Panc1 (cell line): ENCODE measurements around the gene DHRS12. TPM values are rescaled to one million over a fixed set of nuclear protein-coding genes. Genes with fewer than 3 reads are reported as not detected.

Source experiments
- ATAC-seq: fragments of 200-7000 bp; cut with Tn5 transposase; 2 replicates; pipeline ENCODE4 v1.9.1; 2020; ENCODE audit warnings: mild to moderate bottlenecking, moderate library complexity
- BruUV-seq: library from RNA; stranded (reverse); fragments of 400-500 nt; replicated peaks from 2 replicates; lab custom pipeline; 2021; lab: Mats Ljungman, UMichigan
- CTCF ChIA-PET: fragments of 300-600 bp; sonication (Branson Sonifier 250); formaldehyde crosslinking; loops from one replicate; lab custom pipeline; 2022; ENCODE audit warnings: antibody characterized with exemption; lab: Charles Lee
- POLR2A ChIA-PET: fragments of 300-600 bp; sonication (Branson Sonifier 250); formaldehyde crosslinking; loops from one replicate; lab custom pipeline; 2022; ENCODE audit warnings: antibody characterized with exemption; lab: Charles Lee
- DNase-seq: peaks from one replicate; pipeline ENCODE4 v3.0.0-alpha.2; 2010; ENCODE audit warnings: low read depth, low spot score
- H3K27ac ChIP-seq: 2 replicates; pipeline ENCODE4 v1.5.1; 2011; ENCODE audit warnings: mild to moderate bottlenecking, low read length, inconsistent platforms
- H3K27me3 ChIP-seq: fragments of 200-500 bp; sonication (Bioruptor generic); 2 replicates; pipeline ENCODE4 v1.6.0; 2014; ENCODE audit warnings: low read length, inconsistent platforms; ENCODE audit not compliant: control insufficient read depth, insufficient read depth
- H3K36me3 ChIP-seq: fragments of 200-500 bp; sonication (Bioruptor generic); 2 replicates; pipeline ENCODE4 v1.5.1; 2014; ENCODE audit warnings: inconsistent platforms, mild to moderate bottlenecking, low read length, moderate library complexity; ENCODE audit not compliant: control insufficient read depth, insufficient read depth
- H3K4me1 ChIP-seq: 2 replicates; pipeline ENCODE4 v1.5.1; 2011; ENCODE audit warnings: inconsistent platforms, mild to moderate bottlenecking, low read length, moderate library complexity; ENCODE audit not compliant: control insufficient read depth, insufficient read depth
- H3K4me3 ChIP-seq, 2 experiments: 2 replicates each; pipeline ENCODE4 v1.5.1; 2011 to 2012; ENCODE audit warnings: low read depth in 2 of 2, low read length in 2 of 2, mild to moderate bottlenecking in 2 of 2, inconsistent platforms in 1 of 2, moderate library complexity in 1 of 2
- H3K9me3 ChIP-seq: fragments of 200-500 bp; sonication (Bioruptor generic); 2 replicates; pipeline ENCODE4 v1.5.1; 2014; ENCODE audit warnings: low read depth, mild to moderate bottlenecking, inconsistent platforms, low read length, moderate library complexity; ENCODE audit not compliant: control insufficient read depth, insufficient read depth
- CTCF ChIP-seq: fragments of 450-650 bp; IDR thresholded peaks from 2 replicates; pipeline ENCODE4 v1.5.1; 2017; ENCODE audit warnings: mild to moderate bottlenecking
- POLR2AphosphoS5 ChIP-seq: IDR thresholded peaks from 2 replicates; pipeline ENCODE4 v1.6.1; 2012; ENCODE audit warnings: mild to moderate bottlenecking, low read depth, low read length, moderate library complexity
- REST ChIP-seq, 2 experiments: IDR thresholded peaks; 2 replicates each; pipeline ENCODE4 v1.6.1; 2011 to 2012; ENCODE audit warnings: low read depth in 2 of 2, control low read depth in 1 of 2, low read length in 1 of 2, mild to moderate bottlenecking in 1 of 2, moderate library complexity in 1 of 2; ENCODE audit not compliant: insufficient read depth in 1 of 2
- SIN3A ChIP-seq: IDR thresholded peaks from 2 replicates; pipeline ENCODE4 v1.6.1; 2012; ENCODE audit warnings: low read depth, mild to moderate bottlenecking, low read length, moderate library complexity, borderline replicate concordance; ENCODE audit not compliant: insufficient read depth
- TCF7L2 ChIP-seq: IDR thresholded peaks from 2 replicates; pipeline ENCODE4 v1.6.1; 2011; ENCODE audit warnings: mild to moderate bottlenecking, low read depth, low read length, inconsistent platforms
- in situ Hi-C: cut with HindIII; loops from 2 replicates; pipeline ENCODE4 v1.10.0; 2016; ENCODE audit warnings: low sequenced_read_pairs, low pct_unique_long_range_greater_than_20kb
- intact Hi-C: fragments of 100-400 bp; cut with micrococcal nuclease; formaldehyde crosslinking; loops from one replicate; pipeline ENCODE4 v1.10.0; 2022; ENCODE audit not compliant: unreplicated experiment
- total RNA-seq: library from RNA; stranded (reverse); gene quantifications from one replicate; pipeline ENCODE4 v1.2.1, GENCODE V29; 2021; ENCODE audit not compliant: unreplicated experiment

DHRS12 gene
- total RNA-seq, 1 experiment from 2014 or later: 10.7 TPM

DNA sequence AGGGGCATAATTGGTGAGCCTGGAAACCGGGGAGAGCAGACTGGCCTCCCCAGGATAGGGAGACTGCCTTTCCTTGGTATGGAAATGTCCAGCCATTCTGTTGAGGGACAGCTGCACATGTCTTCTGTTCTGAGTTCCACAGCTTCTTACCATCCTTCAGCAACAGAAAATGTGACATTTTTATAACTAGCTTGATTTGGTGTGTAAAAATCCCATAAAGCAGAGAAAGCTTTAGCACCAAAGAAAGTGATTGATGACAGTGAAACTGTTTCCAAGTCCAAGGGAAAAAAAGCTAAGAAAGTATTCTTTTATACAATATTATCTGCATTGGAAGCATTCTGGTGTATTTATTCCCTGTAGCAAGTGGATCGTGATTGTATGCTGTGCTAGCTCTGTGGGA, 61.9 kb downstream of the DHRS12 start:
- Histone ChIP-seq H3K4me1 (no peaks in the 10 kb centered on the region), H3K36me3 (no peaks in the 10 kb centered on the region), H3K27me3 (no peaks in the 10 kb centered on the region), H3K27ac (no peak overlapping the region), H3K4me3 (no peak overlapping the region), H3K9me3 (0 out of 2 replicates have a peak, but pooled peaks cover 4% of the 10 kb centered on the region)
- TF ChIP-seq TCF7L2 (no peak), REST (IDR thresholded peaks at IDR 0.05; ENCODE audit: insufficient read depth in 1 of 2, low read depth in 2 of 2, low read length in 1 of 2) (no peak), POLR2AphosphoS5 (no peak), CTCF (no peak), SIN3A (no peak)
- intact Hi-C loops: no loop called here
- CTCF ChIA-PET: no interaction called here
- no TSS peak for BruUV-seq
- in situ Hi-C loops: no loop called here
- POLR2A ChIA-PET: no interaction called here
- ATAC-seq (no peak), DNase-seq (no peak)

DNA sequence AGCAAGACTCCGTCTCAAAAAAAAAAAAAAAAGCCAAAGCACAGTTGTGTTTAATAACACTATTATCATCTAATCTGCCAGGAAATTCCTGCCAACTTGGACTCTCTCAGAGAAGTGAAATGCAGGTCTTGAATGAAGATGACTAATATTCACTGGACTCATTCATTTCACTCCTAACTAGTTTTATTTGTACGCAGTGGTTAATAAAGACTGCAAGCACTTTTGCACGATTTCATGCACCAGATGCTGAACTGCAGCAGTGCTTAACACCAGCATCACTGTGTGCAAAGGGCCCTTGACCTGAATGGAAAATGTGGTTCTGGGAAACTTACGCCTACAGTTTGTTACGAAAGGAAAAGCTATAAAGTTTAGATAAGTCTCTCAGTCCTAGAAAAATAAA, 63.3 kb downstream of the DHRS12 start:
- Histone ChIP-seq H3K27ac (no peak overlapping the region), H3K4me1 (no peaks in the 10 kb centered on the region), H3K27me3 (no peaks in the 10 kb centered on the region), H3K9me3 (no peaks in the 10 kb centered on the region), H3K4me3 (no peak overlapping the region), H3K36me3 (no peaks in the 10 kb centered on the region)
- intact Hi-C loops (no loop called here), in situ Hi-C loops (no loop called here)
- no TSS peak for BruUV-seq
- TF ChIP-seq TCF7L2 (no peak), SIN3A (no peak), POLR2AphosphoS5 (no peak), REST (IDR thresholded peaks at IDR 0.05; ENCODE audit: insufficient read depth in 1 of 2, low read depth in 2 of 2, low read length in 1 of 2) (no peak), CTCF (no peak)
- DNase-seq (no peak), ATAC-seq (no peak)
- ChIA-PET CTCF (no interaction called here), POLR2A (no interaction called here)
